IMR-90 (cell line): ENCODE data around the gene NR4A1. TPM values are rescaled to one million over a fixed set of nuclear protein-coding genes. Genes with fewer than 3 reads are reported as not detected.

Experiments
- ATAC-seq: fragments of 200-7000 bp; cut with Tn5 transposase; 2 replicates; pipeline ENCODE4 v1.9.1; 2020; ENCODE audit warnings: low read depth, mild to moderate bottlenecking, moderate library complexity
- BruUV-seq: library from RNA; stranded (reverse); fragments of 400-500 nt; replicated peaks from 2 replicates; lab custom pipeline; 2021; lab: Mats Ljungman, UMichigan
- CTCF ChIA-PET: fragments of 300-600 bp; formaldehyde crosslinking; extraction: SDS; loops from one replicate; lab custom pipeline; 2021; ENCODE audit warnings: antibody characterized with exemption; lab: Yijun Ruan, JAX
- POLR2A ChIA-PET: fragments of 300-600 bp; sonication (Branson Sonifier 250); formaldehyde crosslinking; loops from one replicate; lab custom pipeline; 2022; ENCODE audit warnings: antibody characterized with exemption; ENCODE audit not compliant: unreplicated experiment; lab: Charles Lee
- DNase-seq: peaks from one replicate; pipeline ENCODE4 v3.0.0; 2013
- H2AFZ ChIP-seq: replicated peaks from 2 replicates; pipeline ENCODE3; 2013; ENCODE audit warnings: low read length, mild to moderate bottlenecking; ENCODE audit not compliant: poor library complexity
- H2AK5ac ChIP-seq: 2 replicates; pipeline ENCODE4 v1.6.1; 2013; ENCODE audit warnings: low read depth, low read length, inconsistent platforms
- H2AK9ac ChIP-seq: replicated peaks from 2 replicates; pipeline ENCODE3; 2013; ENCODE audit warnings: mild to moderate bottlenecking, low read depth, low read length, moderate library complexity; ENCODE audit not compliant: poor library complexity
- H2BK120ac ChIP-seq: 2 replicates; pipeline ENCODE4 v1.6.1; 2013; ENCODE audit warnings: low read depth, low read length, inconsistent platforms
- H2BK15ac ChIP-seq: 3 replicates; pipeline ENCODE4 v1.6.1; 2013; ENCODE audit warnings: low read depth, low read length, inconsistent platforms
- H2BK20ac ChIP-seq: 2 replicates; pipeline ENCODE4 v1.6.1; 2013; ENCODE audit warnings: low read depth, mild to moderate bottlenecking, inconsistent platforms, low read length, moderate library complexity
- H2BK5ac ChIP-seq: 2 replicates; pipeline ENCODE4 v1.6.1; 2013; ENCODE audit warnings: mild to moderate bottlenecking, low read depth, low read length, inconsistent platforms; ENCODE audit not compliant: poor library complexity, severe bottlenecking
- H3K14ac ChIP-seq: replicated peaks from 2 replicates; pipeline ENCODE4 v1.6.1; 2013; ENCODE audit warnings: low read depth, low read length, inconsistent platforms
- H3K18ac ChIP-seq: 2 replicates; pipeline ENCODE4 v1.6.1; 2013; ENCODE audit warnings: low read depth, low read length, control low read depth
- H3K23ac ChIP-seq: 2 replicates; pipeline ENCODE4 v1.6.1; 2013; ENCODE audit warnings: low read depth, low read length, inconsistent platforms
- H3K27ac ChIP-seq: 2 replicates; pipeline ENCODE4 v1.5.1; 2013; ENCODE audit warnings: mild to moderate bottlenecking, control low read depth, low read length; ENCODE audit not compliant: insufficient read depth
- H3K27me3 ChIP-seq: 2 replicates; pipeline ENCODE4 v1.6.1; 2013; ENCODE audit warnings: low read length; ENCODE audit not compliant: control insufficient read depth, insufficient read depth
- H3K36me3 ChIP-seq: 2 replicates; pipeline ENCODE4 v1.6.1; 2013; ENCODE audit warnings: low read length, mixed read lengths; ENCODE audit not compliant: control insufficient read depth, insufficient read depth
- H3K4ac ChIP-seq: 2 replicates; pipeline ENCODE4 v1.6.1; 2013; ENCODE audit warnings: low read depth, low read length, inconsistent platforms
- H3K4me1 ChIP-seq: 2 replicates; pipeline ENCODE4 v1.6.1; 2013; ENCODE audit warnings: low read length, mixed read lengths; ENCODE audit not compliant: control insufficient read depth, insufficient read depth
- H3K4me2 ChIP-seq: 2 replicates; pipeline ENCODE4 v1.6.1; 2013; ENCODE audit warnings: low read depth, mild to moderate bottlenecking, control low read depth, low read length, moderate library complexity
- H3K4me3 ChIP-seq: 2 replicates; pipeline ENCODE4 v1.5.1; 2013; ENCODE audit warnings: low read depth, mild to moderate bottlenecking, control low read depth, low read length, moderate library complexity; ENCODE audit not compliant: insufficient read depth
- H3K56ac ChIP-seq: 2 replicates; pipeline ENCODE4 v1.6.1; 2013; ENCODE audit warnings: low read length, inconsistent platforms; ENCODE audit not compliant: insufficient read depth; ENCODE audit errors: extremely low read depth
- H3K79me1 ChIP-seq, 2 experiments: 2 replicates each; pipeline ENCODE4 v1.6.1; 2013; ENCODE audit warnings: low read length in 2 of 2, inconsistent platforms in 1 of 2, low read depth in 1 of 2
- H3K9ac ChIP-seq: 2 replicates; pipeline ENCODE4 v1.6.1; 2013; ENCODE audit warnings: low read depth, low read length, control low read depth
- H3K9me1 ChIP-seq: 2 replicates; pipeline ENCODE4 v1.6.1; 2013; ENCODE audit warnings: low read length, inconsistent platforms; ENCODE audit not compliant: insufficient read depth
- H3K9me3 ChIP-seq: 2 replicates; pipeline ENCODE4 v1.6.1; 2013; ENCODE audit warnings: low read length; ENCODE audit not compliant: control insufficient read depth, insufficient read depth
- H4K20me1 ChIP-seq: 2 replicates; pipeline ENCODE4 v1.6.1; 2013; ENCODE audit warnings: low read length, inconsistent platforms; ENCODE audit not compliant: insufficient read depth
- H4K5ac ChIP-seq: 2 replicates; pipeline ENCODE4 v1.6.1; 2013; ENCODE audit warnings: mild to moderate bottlenecking, low read depth, low read length, control low read depth
- H4K8ac ChIP-seq, 2 experiments: 2 replicates each; pipeline ENCODE4 v1.6.1; 2013; ENCODE audit warnings: low read depth in 2 of 2, low read length in 2 of 2, control low read depth in 1 of 2, inconsistent platforms in 1 of 2
- H4K91ac ChIP-seq: 2 replicates; pipeline ENCODE4 v1.6.1; 2013; ENCODE audit warnings: low read depth, low read length, inconsistent platforms; ENCODE audit not compliant: insufficient read depth
- BHLHE40 ChIP-seq: fragments of 150-350 bp; IDR thresholded peaks from 2 replicates; pipeline ENCODE4 v1.6.1; 2016; ENCODE audit warnings: mild to moderate bottlenecking, low read depth, low read length
- CEBPB ChIP-seq: IDR thresholded peaks from 2 replicates; pipeline ENCODE4 v1.6.1; 2012; ENCODE audit warnings: low read depth, low read length, improper control_type of control experiment
- CTCF ChIP-seq: conservative IDR thresholded peaks from 2 replicates; pipeline ENCODE4 v1.5.1; 2012; ENCODE audit warnings: mild to moderate bottlenecking, low read depth, low read length, improper control_type of control experiment
- ELK1 ChIP-seq: fragments of 150-350 bp; IDR thresholded peaks from 2 replicates; pipeline ENCODE4 v1.6.1; 2016; ENCODE audit warnings: low read depth, mild to moderate bottlenecking, low read length, moderate library complexity, borderline replicate concordance
- FOS ChIP-seq: fragments of 150-350 bp; IDR thresholded peaks from 2 replicates; pipeline ENCODE4 v1.6.1; 2016; ENCODE audit warnings: low read depth, low read length
- MAFK ChIP-seq: IDR thresholded peaks from 2 replicates; pipeline ENCODE4 v1.6.1; 2012; ENCODE audit warnings: low read depth, low read length, improper control_type of control experiment
- MAZ ChIP-seq: IDR thresholded peaks from 2 replicates; pipeline ENCODE4 v1.6.1; 2012; ENCODE audit warnings: low read depth, mild to moderate bottlenecking, low read length, improper control_type of control experiment, moderate library complexity, borderline replicate concordance
- MXI1 ChIP-seq: IDR thresholded peaks from 2 replicates; pipeline ENCODE4 v1.6.1; 2012; ENCODE audit warnings: low read depth, mild to moderate bottlenecking, low read length, moderate library complexity, borderline replicate concordance
- NFE2L2 ChIP-seq: fragments of 150-350 bp; IDR thresholded peaks from 2 replicates; pipeline ENCODE4 v1.6.1; 2016; ENCODE audit warnings: low read depth, mild to moderate bottlenecking, low read length
- POLR2A ChIP-seq: IDR thresholded peaks from 2 replicates; pipeline ENCODE4 v1.6.1; 2012; ENCODE audit warnings: mild to moderate bottlenecking, low read depth, low read length
- RAD21 ChIP-seq: IDR thresholded peaks from 2 replicates; pipeline ENCODE4 v1.6.1; 2012; ENCODE audit warnings: low read length, improper control_type of control experiment
- RCOR1 ChIP-seq: IDR thresholded peaks from 2 replicates; pipeline ENCODE4 v1.6.1; 2012; ENCODE audit warnings: mild to moderate bottlenecking, low read length, improper control_type of control experiment; ENCODE audit not compliant: insufficient replicate concordance
- RFX5 ChIP-seq: IDR thresholded peaks from 2 replicates; pipeline ENCODE4 v1.8.0; 2012; ENCODE audit warnings: low read depth, mild to moderate bottlenecking, low read length, moderate library complexity
- USF2 ChIP-seq: fragments of 150-350 bp; IDR thresholded peaks from 2 replicates; pipeline ENCODE4 v1.6.1; 2017; ENCODE audit warnings: mild to moderate bottlenecking, antibody characterized with exemption, low read length, low read depth
- WGBS, 2 experiments: methylation state at CpG; one replicate each; pipeline versions ENCODE4 v1.1.5 to v1.1.7; 2013; ENCODE audit warnings: missing lambda C conversion rate in 2 of 2; ENCODE audit not compliant: insufficient read length in 1 of 2; ENCODE audit errors: extremely low coverage in 2 of 2; 5-methylcytosine and 5-hydroxymethylcytosine counted together
- dilution Hi-C: fragments of 300-500 bp; cut with HindIII; formaldehyde crosslinking; loops from one replicate; pipeline ENCODE4 v1.14.3; 2018; ENCODE audit warnings: low sequenced_read_pairs; ENCODE audit not compliant: unreplicated experiment
- in situ Hi-C: fragments of 300-500 bp; cut with MboI; formaldehyde crosslinking; loops from 3 replicates; pipeline ENCODE4 v1.14.3; 2019; ENCODE audit warnings: low sequenced_read_pairs, inconsistent platforms, mixed read lengths
- intact Hi-C: fragments of 100-400 bp; cut with micrococcal nuclease; formaldehyde crosslinking; loops from 2 replicates; pipeline ENCODE4 v1.10.0; 2022
- polyA plus RNA-seq, 3 experiments: library from polyadenylated mRNA; depleted of rRNA; stranded (reverse); fragments of >200 nt; gene quantifications; 2 replicates each; pipeline ENCODE4 v1.2.3, GENCODE V29; 2012; ENCODE audit warnings: low replicate concordance in 1 of 3
- total RNA-seq: library from RNA; depleted of rRNA; stranded (reverse); fragments of >200 nt; gene quantifications from 2 replicates; pipeline ENCODE4 v1.2.3, GENCODE V29; 2012

NR4A1 gene
- total and polyA plus RNA-seq, 2 of the 4 experiments (the other 2 are of a cell fraction) = 6.6 to 34.1 TPM

DNA sequence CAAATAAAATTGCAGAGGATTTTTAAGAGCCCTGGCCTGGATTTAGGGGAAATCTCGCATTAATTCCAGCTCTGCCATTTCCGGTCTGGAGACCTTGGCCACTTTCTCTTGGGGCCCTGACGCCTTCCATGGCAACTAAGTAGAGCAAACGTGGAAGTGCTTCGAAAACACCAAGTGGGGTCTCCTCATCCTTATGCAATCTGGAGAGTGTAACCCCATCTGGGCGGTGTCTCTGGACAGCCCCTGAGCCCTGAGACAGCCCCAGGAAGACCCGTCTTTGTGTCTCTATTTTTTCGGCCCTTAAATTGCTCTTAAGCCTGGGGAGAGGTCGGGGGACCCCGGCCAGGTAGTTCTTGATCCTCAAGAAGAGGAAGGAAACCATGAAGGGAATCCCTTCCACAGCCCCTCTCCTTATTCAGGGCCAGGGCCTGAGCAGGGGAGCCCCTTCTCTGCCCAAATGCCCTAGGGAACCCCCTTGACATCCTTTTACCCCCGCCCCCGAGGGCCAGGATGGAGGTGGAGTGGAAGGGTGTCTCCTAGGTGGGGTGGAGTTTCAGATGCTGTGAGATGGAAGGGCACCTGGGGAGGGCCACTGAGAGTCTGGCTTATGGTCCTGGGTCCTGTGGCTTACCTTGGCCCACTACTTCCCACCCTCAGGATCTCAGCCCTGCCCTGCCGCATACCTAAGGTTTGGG lies 17.6 kb upstream of the NR4A1 start (continued):
- no peak for TF ChIP-seq CTCF
- no peak for TF ChIP-seq RAD21
- no peak for TF ChIP-seq RFX5

DNA sequence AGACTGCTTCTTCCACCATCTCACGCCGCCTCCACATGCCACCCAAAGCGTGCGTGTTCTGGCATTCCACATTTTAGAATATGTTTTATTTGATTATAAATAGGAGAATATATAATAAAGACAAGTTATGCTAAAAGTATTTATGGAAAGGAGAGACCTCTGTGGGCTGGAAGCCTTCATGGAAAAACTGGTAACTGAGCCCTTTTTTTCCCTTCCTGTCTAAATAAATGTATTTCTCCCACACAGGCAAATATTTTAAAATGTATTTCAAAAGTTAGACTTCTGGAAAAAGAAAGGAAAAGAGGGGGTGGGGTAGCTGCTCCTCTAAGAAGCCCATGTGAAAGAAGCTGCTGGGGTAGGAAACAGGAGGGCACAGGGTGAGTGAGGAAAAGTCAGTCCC lies 16.1 kb upstream of the NR4A1 start:
- no peaks in the 10 kb centered on the region for H3K27me3 ChIP-seq
- H3K56ac ChIP-seq = no peak overlapping the region
- no peaks in the 10 kb centered on the region for H3K9me3 ChIP-seq
- no peak overlapping the region for H2BK15ac ChIP-seq
- no peak overlapping the region for H3K9ac ChIP-seq
- H3K18ac ChIP-seq = no peak overlapping the region
- no peak overlapping the region for H4K5ac ChIP-seq
- WGBS, 2 experiments = no CpG with 5 or more reads among the region's 4 CpGs
- H2AK9ac ChIP-seq = no peak overlapping the region
- H3K79me1 ChIP-seq = peaks cover 9 to 36% of the 10 kb centered on the region in 2 experiments; a peak in 3 of 4 replicates
- no peak overlapping the region for H4K8ac ChIP-seq
- DNase-seq (no peak), ATAC-seq (no peak)
- no peak overlapping the region for H2BK5ac ChIP-seq
- H3K4me3 ChIP-seq = no peak overlapping the region
- H3K14ac ChIP-seq = no peak overlapping the region
- H2BK20ac ChIP-seq = no peak overlapping the region
- no peak overlapping the region for H2BK120ac ChIP-seq
- POLR2A ChIA-PET = no interaction called here
- in situ Hi-C loops (no loop called here), dilution Hi-C loops (no loop called here), intact Hi-C loops (no loop called here)
- H3K4me1 ChIP-seq = peaks cover 8% of the 10 kb centered on the region
- H2AK5ac ChIP-seq = no peak overlapping the region
- no peak overlapping the region for H3K23ac ChIP-seq
- H3K36me3 ChIP-seq = no peaks in the 10 kb centered on the region
- peaks cover 20% of the 10 kb centered on the region for H4K20me1 ChIP-seq
- no peak overlapping the region for H3K27ac ChIP-seq
- H4K91ac ChIP-seq = no peak overlapping the region
- no peak overlapping the region for H2AFZ ChIP-seq
- H3K9me1 ChIP-seq = peaks cover 15% of the 10 kb centered on the region
- no peak overlapping the region for H3K4ac ChIP-seq
- H3K4me2 ChIP-seq = no peak overlapping the region
- CTCF ChIA-PET = no interaction called here
- no TSS peak for BruUV-seq
- TF ChIP-seq BHLHE40 = no peak
- no peak for TF ChIP-seq MAZ
- TF ChIP-seq FOS = no peak
- no peak for TF ChIP-seq POLR2A
- TF ChIP-seq USF2 = no peak
- no peak for TF ChIP-seq MAFK
- no peak for TF ChIP-seq NFE2L2
- no peak for TF ChIP-seq CEBPB
- no peak for TF ChIP-seq MXI1
- TF ChIP-seq RCOR1 = no peak
- no peak for TF ChIP-seq RFX5
- TF ChIP-seq ELK1 = no peak
